Panc1 (cell line): ENCODE measurements around the gene RNF208.

Source experiments
- POLR2AphosphoS5 ChIP-seq: IDR thresholded peaks from 2 replicates; pipeline ENCODE4 v1.6.1; 2012; ENCODE audit warnings: mild to moderate bottlenecking, low read depth, low read length, moderate library complexity
- TCF7L2 ChIP-seq: IDR thresholded peaks from 2 replicates; pipeline ENCODE4 v1.6.1; 2011; ENCODE audit warnings: mild to moderate bottlenecking, low read depth, low read length, inconsistent platforms
- TF ChIP-seq, protein P1 (sequence below): fragments of 450-650 bp; IDR thresholded peaks from 2 replicates; pipeline ENCODE4 v1.5.1; 2017; ENCODE audit warnings: mild to moderate bottlenecking

DNA sequence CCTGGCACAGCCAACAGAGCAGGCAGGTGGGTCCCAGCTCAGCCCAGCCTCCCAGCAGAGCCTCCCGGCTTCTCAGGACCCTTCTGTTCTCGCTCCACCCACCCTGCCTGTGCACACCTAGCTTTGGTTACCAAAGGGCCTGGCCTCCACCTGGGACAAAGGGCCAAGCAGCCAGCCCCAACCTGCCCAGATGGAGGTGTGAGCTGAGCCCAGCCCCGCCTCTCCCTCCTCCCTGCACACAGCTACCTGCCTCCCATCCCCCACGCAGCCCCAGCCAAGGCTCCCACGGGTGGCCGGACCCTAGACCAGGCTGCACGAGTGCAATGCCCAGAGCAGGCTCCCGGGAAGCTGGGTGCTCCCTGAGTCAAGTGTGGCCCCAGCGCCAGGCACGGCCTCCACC, 27.1 kb downstream of the RNF208 start:
- TF ChIP-seq, protein P1, sequence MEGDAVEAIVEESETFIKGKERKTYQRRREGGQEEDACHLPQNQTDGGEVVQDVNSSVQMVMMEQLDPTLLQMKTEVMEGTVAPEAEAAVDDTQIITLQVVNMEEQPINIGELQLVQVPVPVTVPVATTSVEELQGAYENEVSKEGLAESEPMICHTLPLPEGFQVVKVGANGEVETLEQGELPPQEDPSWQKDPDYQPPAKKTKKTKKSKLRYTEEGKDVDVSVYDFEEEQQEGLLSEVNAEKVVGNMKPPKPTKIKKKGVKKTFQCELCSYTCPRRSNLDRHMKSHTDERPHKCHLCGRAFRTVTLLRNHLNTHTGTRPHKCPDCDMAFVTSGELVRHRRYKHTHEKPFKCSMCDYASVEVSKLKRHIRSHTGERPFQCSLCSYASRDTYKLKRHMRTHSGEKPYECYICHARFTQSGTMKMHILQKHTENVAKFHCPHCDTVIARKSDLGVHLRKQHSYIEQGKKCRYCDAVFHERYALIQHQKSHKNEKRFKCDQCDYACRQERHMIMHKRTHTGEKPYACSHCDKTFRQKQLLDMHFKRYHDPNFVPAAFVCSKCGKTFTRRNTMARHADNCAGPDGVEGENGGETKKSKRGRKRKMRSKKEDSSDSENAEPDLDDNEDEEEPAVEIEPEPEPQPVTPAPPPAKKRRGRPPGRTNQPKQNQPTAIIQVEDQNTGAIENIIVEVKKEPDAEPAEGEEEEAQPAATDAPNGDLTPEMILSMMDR: no peak
- TF ChIP-seq POLR2AphosphoS5: no peak
- no peak for TF ChIP-seq TCF7L2
